ENCODE results near the gene UTF1. TPM values are rescaled to one million over a fixed set of nuclear protein-coding genes. Genes with fewer than 3 reads are reported as not detected.

The UTF1 gene
- total RNA-seq, 1 donor from 2014 or later = not detected

DNA sequence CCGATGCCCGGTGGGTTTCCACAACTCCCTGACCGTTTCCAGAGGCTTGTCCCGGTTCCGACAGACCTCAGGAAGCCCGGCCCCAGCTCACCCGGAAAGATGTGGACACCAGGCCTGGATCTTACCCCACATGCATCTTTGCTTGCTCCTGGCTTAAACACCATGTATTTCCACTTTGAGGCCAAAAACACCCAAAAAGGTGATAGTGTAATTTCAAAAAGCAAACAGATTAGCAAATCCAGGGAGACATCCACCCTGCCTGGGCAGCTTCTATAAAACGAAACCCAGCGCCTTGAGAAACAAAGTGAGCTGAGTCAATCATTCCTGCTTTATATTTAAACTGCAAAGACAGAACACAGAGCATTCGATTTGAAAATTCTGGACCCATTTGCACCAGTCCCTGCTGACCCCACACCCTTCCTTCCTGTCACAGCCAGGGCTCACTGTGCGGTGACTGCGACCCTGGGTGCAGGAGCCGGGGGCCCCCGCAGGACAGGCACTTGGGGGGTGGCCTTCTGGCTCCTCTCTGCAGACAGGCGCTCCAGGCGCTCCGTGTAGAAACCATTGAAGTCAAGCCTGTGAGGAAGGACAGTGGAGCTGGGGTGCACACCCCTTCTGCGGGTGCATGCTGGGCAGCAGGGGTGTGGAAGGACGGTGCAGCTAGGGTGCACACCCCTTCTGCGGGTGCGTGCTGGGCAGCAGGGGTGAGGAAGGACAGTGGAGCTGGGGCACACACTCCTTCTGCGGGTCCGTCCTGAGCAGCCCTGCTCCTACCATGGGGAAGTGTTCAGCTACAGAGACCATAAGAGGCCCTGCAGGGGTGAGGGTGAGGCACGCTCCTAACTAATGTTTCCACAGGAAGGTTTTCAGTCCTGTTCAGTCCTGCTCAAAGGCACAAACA lies 49.6 kb downstream of the UTF1 start:
- Mint-ChIP-seq H3K9me3 (no peaks in the 10 kb centered on the region), H3K27ac (no peak overlapping the region), H3K27me3 (no peaks in the 10 kb centered on the region), H3K4me3 (no peak overlapping the region), H3K4me1 (peaks cover 37% of the 10 kb centered on the region), H3K36me3 (ENCODE audit: low read depth) (peaks cover 46% of the 10 kb centered on the region)
- ATAC-seq (ENCODE audit: low read depth) (no peak), DNase-seq (no peak)
- TF ChIP-seq, protein P1, sequence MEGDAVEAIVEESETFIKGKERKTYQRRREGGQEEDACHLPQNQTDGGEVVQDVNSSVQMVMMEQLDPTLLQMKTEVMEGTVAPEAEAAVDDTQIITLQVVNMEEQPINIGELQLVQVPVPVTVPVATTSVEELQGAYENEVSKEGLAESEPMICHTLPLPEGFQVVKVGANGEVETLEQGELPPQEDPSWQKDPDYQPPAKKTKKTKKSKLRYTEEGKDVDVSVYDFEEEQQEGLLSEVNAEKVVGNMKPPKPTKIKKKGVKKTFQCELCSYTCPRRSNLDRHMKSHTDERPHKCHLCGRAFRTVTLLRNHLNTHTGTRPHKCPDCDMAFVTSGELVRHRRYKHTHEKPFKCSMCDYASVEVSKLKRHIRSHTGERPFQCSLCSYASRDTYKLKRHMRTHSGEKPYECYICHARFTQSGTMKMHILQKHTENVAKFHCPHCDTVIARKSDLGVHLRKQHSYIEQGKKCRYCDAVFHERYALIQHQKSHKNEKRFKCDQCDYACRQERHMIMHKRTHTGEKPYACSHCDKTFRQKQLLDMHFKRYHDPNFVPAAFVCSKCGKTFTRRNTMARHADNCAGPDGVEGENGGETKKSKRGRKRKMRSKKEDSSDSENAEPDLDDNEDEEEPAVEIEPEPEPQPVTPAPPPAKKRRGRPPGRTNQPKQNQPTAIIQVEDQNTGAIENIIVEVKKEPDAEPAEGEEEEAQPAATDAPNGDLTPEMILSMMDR (IDR thresholded peaks at IDR 0.05) = no peak
- ChIA-PET POLR2A (interaction anchor here (1.2 to 1.4 kb wide), 2 partner anchors 20 to 28 kb away, joined by 3 to 5 read pairs; no protein-coding TSS in a partner anchor), CTCF (interaction anchor here (1.3 to 3.1 kb wide), 2 partner anchors 28 to 136 kb away, joined by 4 to 7 read pairs; no protein-coding TSS in a partner anchor)
- intact Hi-C loops (cut with micrococcal nuclease) = loop anchor here (5.0 kb wide), 1 partner anchor 707 kb away; no protein-coding TSS in a partner anchor

DNA sequence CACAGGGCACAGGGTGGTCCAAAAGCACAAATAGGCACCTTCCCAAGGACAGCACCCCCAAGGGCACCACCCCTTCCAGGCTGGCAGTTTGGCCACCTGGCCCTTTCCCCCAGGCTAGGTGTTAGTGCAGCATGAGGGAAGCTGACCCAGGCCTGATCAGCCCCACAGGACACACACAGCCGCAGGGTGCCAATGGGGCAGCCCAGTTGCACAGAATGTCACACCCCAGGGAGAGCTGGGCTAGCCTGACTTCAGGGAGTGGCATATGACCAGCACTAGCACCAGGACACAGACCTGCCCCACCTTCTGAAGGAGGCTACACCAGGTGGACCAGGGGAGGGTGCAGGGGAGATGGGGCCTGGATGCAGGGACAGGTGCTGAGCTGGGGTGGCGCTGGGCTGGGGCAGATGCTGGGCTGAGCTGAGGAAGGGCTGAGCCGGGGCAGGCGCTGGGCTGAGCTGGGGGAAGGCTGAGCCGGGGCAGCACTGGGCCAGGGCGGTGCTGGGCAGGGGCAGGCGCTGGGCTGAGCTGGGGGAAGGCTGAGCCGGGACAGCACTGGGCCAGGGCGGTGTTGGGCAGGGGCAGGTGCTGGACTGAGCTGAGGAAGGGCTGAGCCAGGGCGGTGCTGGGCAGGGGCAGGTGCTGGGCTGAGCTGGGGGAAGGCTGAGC lies 50.5 kb downstream of the UTF1 start:
- CTCF ChIA-PET = interaction anchor here (3.1 kb wide), 1 partner anchor 27 kb away, joined by 7 read pairs; no protein-coding TSS in a partner anchor
- H3K4me1 Mint-ChIP-seq = peaks cover 34% of the 10 kb centered on the region
- ATAC-seq (ENCODE audit: low read depth) = no peak
- H3K4me3 Mint-ChIP-seq = no peak overlapping the region
- POLR2A ChIA-PET = no interaction called here
- no peak for DNase-seq
- intact Hi-C loops (cut with micrococcal nuclease) = no loop called here
- H3K9me3 Mint-ChIP-seq = no peaks in the 10 kb centered on the region
- no peaks in the 10 kb centered on the region for H3K27me3 Mint-ChIP-seq
- no peak overlapping the region for H3K27ac Mint-ChIP-seq
- TF ChIP-seq, protein P1 (IDR thresholded peaks at IDR 0.05) = no peak
- peaks cover 52% of the 10 kb centered on the region for H3K36me3 Mint-ChIP-seq (ENCODE audit: low read depth)

DNA sequence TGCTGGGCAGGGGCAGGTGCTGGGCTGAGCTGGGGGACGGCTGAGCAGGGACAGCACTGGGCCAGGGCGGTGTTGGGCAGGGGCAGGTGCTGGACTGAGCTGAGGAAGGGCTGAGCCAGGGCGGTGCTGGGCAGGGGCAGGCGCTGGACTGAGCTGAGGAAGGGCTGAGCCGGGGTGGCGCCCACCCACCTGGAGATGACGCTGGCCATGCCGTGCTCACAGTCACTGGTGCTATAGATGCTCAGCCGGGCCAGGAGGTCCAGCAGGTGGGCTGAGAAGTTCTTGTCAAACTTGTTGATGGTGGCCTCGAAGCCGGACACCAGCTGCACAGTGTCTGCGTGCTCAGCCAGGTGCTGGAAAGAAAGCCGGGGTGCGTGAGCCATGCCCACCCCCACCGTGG lies 51.1 kb downstream of the UTF1 start:
- DNase-seq = no peak
- intact Hi-C loops (cut with micrococcal nuclease) = no loop called here
- Mint-ChIP-seq H3K27ac (no peak overlapping the region), H3K4me1 (peaks cover 31% of the 10 kb centered on the region), H3K27me3 (no peaks in the 10 kb centered on the region), H3K4me3 (no peak overlapping the region), H3K36me3 (ENCODE audit: low read depth) (peaks cover 54% of the 10 kb centered on the region), H3K9me3 (no peaks in the 10 kb centered on the region)
- ChIA-PET POLR2A (no interaction called here), CTCF (interaction anchor here (3.1 kb wide), 1 partner anchor 27 kb away, joined by 7 read pairs; no protein-coding TSS in a partner anchor)
- ATAC-seq (ENCODE audit: low read depth) = no peak
- TF ChIP-seq, protein P1 (IDR thresholded peaks at IDR 0.05) = no peak

Other genes starting within 250 kb of the UTF1 start
- gene ADGRA1, start 142.3 kb upstream of the UTF1 start, total RNA-seq = not detected in 2 replicates
- 0.09 TPM in 1 of 2 replicates, not detected in the other for gene KNDC1, start 70.0 kb upstream of the UTF1 start, total RNA-seq
- gene VENTX, start 7.6 kb downstream of the UTF1 start, total RNA-seq = 0.13 TPM in 1 of 2 replicates, not detected in the other
- gene ADAM8, start 46.7 kb downstream of the UTF1 start, total RNA-seq = 137 and 152 TPM in 2 replicates
- 58.6 and 66.7 TPM in 2 replicates for gene TUBGCP2, start 78.7 kb downstream of the UTF1 start, total RNA-seq
- gene ZNF511, start 78.7 kb downstream of the UTF1 start, total RNA-seq = 56.7 and 58.2 TPM in 2 replicates
- not detected in 2 replicates for gene CALY, start 106.7 kb downstream of the UTF1 start, total RNA-seq
- not detected in 2 replicates for gene PRAP1, start 117.2 kb downstream of the UTF1 start, total RNA-seq
- gene FUOM, start 127.8 kb downstream of the UTF1 start, total RNA-seq = 37.2 and 39.1 TPM in 2 replicates
- gene ECHS1, start 143.1 kb downstream of the UTF1 start, total RNA-seq = 37.7 and 39.4 TPM in 2 replicates
- 14.1 and 16.9 TPM in 2 replicates for gene PAOX, start 149.0 kb downstream of the UTF1 start, total RNA-seq
- gene MTG1, start 163.9 kb downstream of the UTF1 start, total RNA-seq = 67.6 and 83.1 TPM in 2 replicates
- not detected in 2 replicates for gene SPRN, start 194.4 kb downstream of the UTF1 start, total RNA-seq
- gene SCART1, start 223.7 kb downstream of the UTF1 start, total RNA-seq = 2.8 TPM in 2 replicates

All from activated B cell treated with CpG ODN at 0.5 μM for 24 hours (primary cell).